HUES48 (cell line): Measurements from ENCODE around the gene ZBTB20.
"Not testable (repeated sequence)": the region's sequence is repeated elsewhere in the genome, so short reads cannot be mapped to it uniquely, and the experiment has no call there.

Source experiments
- H3K27ac ChIP-seq: one replicate; pipeline ENCODE4 v1.7.0; 2013; ENCODE audit warnings: low read depth, low read length, inconsistent platforms
- H3K27me3 ChIP-seq: 2 replicates; pipeline ENCODE4 v1.6.1; 2013; ENCODE audit warnings: mild to moderate bottlenecking, low read length; ENCODE audit not compliant: control insufficient read depth, insufficient read depth
- H3K36me3 ChIP-seq: 2 replicates; pipeline ENCODE4 v1.6.1; 2013; ENCODE audit warnings: low read length; ENCODE audit not compliant: control insufficient read depth, insufficient read depth
- H3K4me1 ChIP-seq: 2 replicates; pipeline ENCODE4 v1.6.1; 2013; ENCODE audit warnings: mild to moderate bottlenecking, low read length; ENCODE audit not compliant: control insufficient read depth, insufficient read depth
- H3K4me3 ChIP-seq: 2 replicates; pipeline ENCODE4 v1.5.1; 2013; ENCODE audit warnings: mild to moderate bottlenecking, low read depth, low read length
- H3K9ac ChIP-seq: 2 replicates; pipeline ENCODE4 v1.6.1; 2013; ENCODE audit warnings: mild to moderate bottlenecking, low read depth, low read length, moderate library complexity
- H3K9me3 ChIP-seq: 2 replicates; pipeline ENCODE4 v1.6.1; 2013; ENCODE audit warnings: low read length; ENCODE audit not compliant: control insufficient read depth, insufficient read depth

The ZBTB20 gene

GRCh38 chr3:115146418-115147328, at the start of gene ZBTB20:
TSS of gene ZBTB20 (minus strand) at chr3:115147288.
- Histone ChIP-seq H3K27me3 (no peaks in the 10 kb centered on the region), H3K27ac (peak within 1 kb of the TSS; percentile 93), H3K36me3 (no peaks in the 10 kb centered on the region), H3K9ac (peak within 1 kb of the TSS; percentile 73), H3K9me3 (no peaks in the 10 kb centered on the region), H3K4me3 (peak within 1 kb of the TSS; percentile 93), H3K4me1 (0 out of 2 replicates have a peak, but pooled peaks cover 3% of the 10 kb centered on the region)

- Histone ChIP-seq H3K36me3 (no peaks in the 10 kb centered on the region), H3K9ac (no peak overlapping the region), H3K4me1 (no peaks in the 10 kb centered on the region), H3K27ac (no peak overlapping the region), H3K9me3 (peaks cover 9% of the 10 kb centered on the region), H3K27me3 (no peaks in the 10 kb centered on the region), H3K4me3 (no peak overlapping the region)
Measured at GRCh38 chr3:115194476-115194875, 47.4 kb upstream of the ZBTB20 start.

- Histone ChIP-seq H3K9me3 (peaks cover 9% of the 10 kb centered on the region), H3K27ac (no peak overlapping the region), H3K9ac (no peak overlapping the region), H3K4me3 (no peak overlapping the region), H3K36me3 (no peaks in the 10 kb centered on the region), H3K4me1 (no peaks in the 10 kb centered on the region), H3K27me3 (no peaks in the 10 kb centered on the region)
Measured at GRCh38 chr3:115190747-115191146, 43.7 kb upstream of the ZBTB20 start.

GRCh38 chr3:115187149-115187757, 40.2 kb upstream of the ZBTB20 start:
- no peaks in the 10 kb centered on the region for H3K4me1 ChIP-seq
- H3K27ac ChIP-seq = no peak overlapping the region
- no peaks in the 10 kb centered on the region for H3K27me3 ChIP-seq
- peaks cover 9% of the 10 kb centered on the region for H3K9me3 ChIP-seq
- H3K4me3 ChIP-seq = no peak overlapping the region
- H3K9ac ChIP-seq = no peak overlapping the region
- H3K36me3 ChIP-seq = no peaks in the 10 kb centered on the region

GRCh38 chr3:115186351-115187148, 39.5 kb upstream of the ZBTB20 start:
- Histone ChIP-seq H3K27ac (peak overlapping the region; percentile 70), H3K4me1 (no peaks in the 10 kb centered on the region), H3K9ac (no peak overlapping the region), H3K9me3 (peaks cover 9% of the 10 kb centered on the region), H3K27me3 (no peaks in the 10 kb centered on the region), H3K4me3 (no peak overlapping the region), H3K36me3 (no peaks in the 10 kb centered on the region)

GRCh38 chr3:115184859-115185572, 37.9 kb upstream of the ZBTB20 start:
- H3K4me1 ChIP-seq, H3K36me3 ChIP-seq, H3K9me3 ChIP-seq, H3K27ac ChIP-seq, H3K27me3 ChIP-seq, H3K9ac ChIP-seq, H3K4me3 ChIP-seq: not testable (repeated sequence)

GRCh38 chr3:115178930-115179329, 31.8 kb upstream of the ZBTB20 start:
- H3K9me3 ChIP-seq, H3K27ac ChIP-seq, H3K27me3 ChIP-seq, H3K36me3 ChIP-seq, H3K4me3 ChIP-seq, H3K9ac ChIP-seq, H3K4me1 ChIP-seq: not testable (repeated sequence)

GRCh38 chr3:115169808-115170207, 22.7 kb upstream of the ZBTB20 start:
- Histone ChIP-seq H3K9ac (no peak overlapping the region), H3K36me3 (no peaks in the 10 kb centered on the region), H3K4me1 (no peaks in the 10 kb centered on the region), H3K27me3 (no peaks in the 10 kb centered on the region), H3K9me3 (no peaks in the 10 kb centered on the region), H3K27ac (no peak overlapping the region), H3K4me3 (no peak overlapping the region)

GRCh38 chr3:115165701-115166100, 18.6 kb upstream of the ZBTB20 start:
- H3K27ac ChIP-seq = no peak overlapping the region
- peaks cover 4% of the 10 kb centered on the region; the same call in 1 of the 2 replicates for H3K4me1 ChIP-seq
- H3K4me3 ChIP-seq = no peak overlapping the region

GRCh38 chr3:115165266-115165665, 18.2 kb upstream of the ZBTB20 start:
- Histone ChIP-seq H3K4me3 (no peak overlapping the region), H3K4me1 (peaks cover 4% of the 10 kb centered on the region; the same call in 1 of the 2 replicates), H3K36me3 (no peaks in the 10 kb centered on the region), H3K9ac (no peak overlapping the region), H3K27ac (no peak overlapping the region), H3K27me3 (no peaks in the 10 kb centered on the region), H3K9me3 (no peaks in the 10 kb centered on the region)

More at GRCh38 chr3:115165701-115166100, 18.6 kb upstream of the ZBTB20 start:
- H3K27me3 ChIP-seq = no peaks in the 10 kb centered on the region
- no peaks in the 10 kb centered on the region for H3K36me3 ChIP-seq
- no peaks in the 10 kb centered on the region for H3K9me3 ChIP-seq
- no peak overlapping the region for H3K9ac ChIP-seq
